Mammary epithelial cell (primary cell): ENCODE results near the gene CCDC33.

ENCODE experiments used
- EZH2 ChIP-seq: IDR thresholded peaks from 2 replicates; pipeline ENCODE4 v1.6.1; 2012; ENCODE audit warnings: low read length, inconsistent platforms, borderline replicate concordance
- TF ChIP-seq, protein P1 (sequence below), 2 donors: IDR thresholded peaks in 1 of 2; conservative IDR thresholded peaks in 1 of 2; 2 replicates each; pipeline ENCODE4 v1.5.1; 2011 to 2012; ENCODE audit warnings: inconsistent platforms in 2 of 2, low read length in 2 of 2, mild to moderate bottlenecking in 2 of 2, control low read depth in 1 of 2, low read depth in 1 of 2; ENCODE audit not compliant: insufficient read depth in 1 of 2; ENCODE audit errors: extremely low read depth in 1 of 2

DNA sequence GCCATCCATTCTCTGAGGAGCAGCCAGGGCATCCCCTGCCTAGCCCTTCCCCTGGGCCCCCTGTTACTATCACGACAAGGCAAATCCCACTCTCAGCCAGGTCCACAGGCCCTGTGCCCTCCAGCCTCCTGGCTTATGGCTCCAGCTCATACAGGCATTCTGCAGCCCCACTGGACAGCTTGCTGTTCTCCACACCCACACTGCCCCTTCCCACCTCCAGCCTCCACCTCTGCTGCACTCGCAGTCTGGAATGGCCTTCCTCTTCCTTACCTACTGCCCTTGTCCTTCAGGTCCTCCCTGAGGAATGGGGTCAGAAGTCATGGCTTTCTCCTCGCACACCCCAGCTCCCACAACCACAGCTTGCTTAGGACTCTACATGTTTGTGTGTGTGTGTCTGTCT is 40.4 kb downstream of the CCDC33 start:
- TF ChIP-seq, protein P1, sequence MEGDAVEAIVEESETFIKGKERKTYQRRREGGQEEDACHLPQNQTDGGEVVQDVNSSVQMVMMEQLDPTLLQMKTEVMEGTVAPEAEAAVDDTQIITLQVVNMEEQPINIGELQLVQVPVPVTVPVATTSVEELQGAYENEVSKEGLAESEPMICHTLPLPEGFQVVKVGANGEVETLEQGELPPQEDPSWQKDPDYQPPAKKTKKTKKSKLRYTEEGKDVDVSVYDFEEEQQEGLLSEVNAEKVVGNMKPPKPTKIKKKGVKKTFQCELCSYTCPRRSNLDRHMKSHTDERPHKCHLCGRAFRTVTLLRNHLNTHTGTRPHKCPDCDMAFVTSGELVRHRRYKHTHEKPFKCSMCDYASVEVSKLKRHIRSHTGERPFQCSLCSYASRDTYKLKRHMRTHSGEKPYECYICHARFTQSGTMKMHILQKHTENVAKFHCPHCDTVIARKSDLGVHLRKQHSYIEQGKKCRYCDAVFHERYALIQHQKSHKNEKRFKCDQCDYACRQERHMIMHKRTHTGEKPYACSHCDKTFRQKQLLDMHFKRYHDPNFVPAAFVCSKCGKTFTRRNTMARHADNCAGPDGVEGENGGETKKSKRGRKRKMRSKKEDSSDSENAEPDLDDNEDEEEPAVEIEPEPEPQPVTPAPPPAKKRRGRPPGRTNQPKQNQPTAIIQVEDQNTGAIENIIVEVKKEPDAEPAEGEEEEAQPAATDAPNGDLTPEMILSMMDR (conservative IDR thresholded peaks at IDR 0.05 in 1 of 2, IDR thresholded peaks at IDR 0.05 in 1 of 2; ENCODE audit: extremely low read depth in 1 of 2, insufficient read depth in 1 of 2, low read depth in 1 of 2, low read length in 2 of 2) = no peak
- no peak for TF ChIP-seq EZH2
